A549 (cell line): Measurements from ENCODE around the gene TMEM272. TPM values are rescaled to one million over a fixed set of nuclear protein-coding genes. Genes with fewer than 3 reads are reported as not detected.

Source experiments
- ATAC-seq, 2 experiments: fragments of 200-7000 bp in 1 of 2; fragments of >200 bp in 1 of 2; cut with Nextera tagmentation in 1 of 2; cut with Tn5 transposase in 1 of 2; 3 replicates each; pipeline versions ENCODE4 v1.8.0 to v1.9.1; 2018 to 2020; ENCODE audit warnings: mild to moderate bottlenecking in 1 of 2, moderate library complexity in 1 of 2
- CTCF ChIA-PET: fragments of 300-600 bp; sonication (Branson Sonifier 250); formaldehyde crosslinking; extraction: SDS; loops from one replicate; lab custom pipeline; 2021; ENCODE audit warnings: antibody characterized with exemption, inconsistent platforms; lab: Yijun Ruan, JAX
- POLR2A ChIA-PET: fragments of 350-600 bp; formaldehyde crosslinking; extraction: SDS; loops from one replicate; lab custom pipeline; 2021; ENCODE audit warnings: antibody characterized with exemption, inconsistent platforms; lab: Yijun Ruan, JAX
- DNase-seq, 2 experiments: peaks; one replicate each; pipeline versions ENCODE4 v3.0.0 to v3.0.0-alpha.2; 2011 to 2016; ENCODE audit warnings: low read depth in 1 of 2, low spot score in 1 of 2
- FAIRE-seq: peaks from 2 replicates; lab custom pipeline; 2011; peaks lifted over from hg19 to GRCh38; lab: Jason Lieb, UNC
- H3K27ac ChIP-seq, 2 experiments: fragments of >200 bp; sonication (Bioruptor Twin); formaldehyde crosslinking; 3 replicates each; pipeline ENCODE4 v1.5.1; 2016 to 2017
- H3K4me1 ChIP-seq: fragments of >200 bp; sonication (Bioruptor Twin); formaldehyde crosslinking; 3 replicates; pipeline ENCODE4 v1.6.1; 2016
- H3K4me2 ChIP-seq: fragments of >200 bp; sonication (Bioruptor Twin); formaldehyde crosslinking; 3 replicates; pipeline ENCODE4 v1.6.1; 2016
- H3K4me3 ChIP-seq: fragments of >200 bp; sonication (Bioruptor Twin); formaldehyde crosslinking; 3 replicates; pipeline ENCODE4 v1.5.1; 2016
- H3K9me3 ChIP-seq: fragments of >200 bp; sonication (Bioruptor Twin); formaldehyde crosslinking; 3 replicates; pipeline ENCODE4 v1.6.1; 2016
- BHLHE40 ChIP-seq: IDR thresholded peaks from 2 replicates; pipeline ENCODE4 v1.6.1; 2012; ENCODE audit warnings: low read depth, low read length, inconsistent platforms
- CBX2 ChIP-seq: fragments of 200-600 bp; sonication (generic); IDR thresholded peaks from 2 replicates; pipeline ENCODE4 v1.6.1; 2016; ENCODE audit warnings: low read depth, mild to moderate bottlenecking, borderline replicate concordance
- CHD4 ChIP-seq: fragments of 200-600 bp; sonication (generic); IDR thresholded peaks from 2 replicates; pipeline ENCODE4 v1.6.1; 2016; ENCODE audit warnings: antibody characterized with exemption, mild to moderate bottlenecking, borderline replicate concordance
- EP300 ChIP-seq, 2 experiments: fragments of >200 bp; sonication (Bioruptor Twin); formaldehyde crosslinking; IDR thresholded peaks; 2 replicates in 1 of 2; 3 replicates in 1 of 2; pipeline ENCODE4 v1.6.1; 2016 to 2017
- FOSL2 ChIP-seq, 2 experiments: fragments of 450-650 bp in 1 of 2; fragments of >200 bp in 1 of 2; sonication (Bioruptor Twin) in 1 of 2; formaldehyde crosslinking; IDR thresholded peaks; 2 replicates each; pipeline versions ENCODE4 v1.5.0 to v1.6.1; 2016 to 2020; ENCODE audit warnings: mild to moderate bottlenecking in 1 of 2, moderate library complexity in 1 of 2
- HEYL ChIP-seq: fragments of 250-450 bp; sonication (Bioruptor Pico); IDR thresholded peaks from 2 replicates; pipeline ENCODE4 v1.8.0; 2021; ENCODE audit warnings: mild to moderate bottlenecking, moderate library complexity
- HOXA7 ChIP-seq: fragments of 250-450 bp; sonication (Bioruptor Pico); IDR thresholded peaks from 2 replicates; pipeline ENCODE4 v1.5.0; 2020; ENCODE audit warnings: mild to moderate bottlenecking, moderate library complexity
- JUNB ChIP-seq: fragments of >200 bp; sonication (Bioruptor Twin); formaldehyde crosslinking; IDR thresholded peaks from 2 replicates; pipeline ENCODE4 v1.6.1; 2016
- KDM1A ChIP-seq: fragments of 200-600 bp; sonication (generic); IDR thresholded peaks from 2 replicates; pipeline ENCODE4 v1.6.1; 2016; ENCODE audit warnings: low read depth, mild to moderate bottlenecking
- KDM5A ChIP-seq: fragments of 200-600 bp; sonication (generic); IDR thresholded peaks from 2 replicates; pipeline ENCODE4 v1.6.1; 2016; ENCODE audit warnings: antibody characterized with exemption, mild to moderate bottlenecking
- MAFK ChIP-seq: fragments of 450-650 bp; IDR thresholded peaks from 2 replicates; pipeline ENCODE4 v1.6.1; 2014; ENCODE audit not compliant: partially characterized antibody
- MAZ ChIP-seq: fragments of 150-350 bp; IDR thresholded peaks from 2 replicates; pipeline ENCODE4 v1.6.1; 2014; ENCODE audit warnings: antibody characterized with exemption, low read depth, low read length, borderline replicate concordance
- MYC ChIP-seq: IDR thresholded peaks from 2 replicates; pipeline ENCODE4 v1.6.1; 2012; ENCODE audit warnings: mild to moderate bottlenecking, inconsistent platforms, low read length, improper control_type of control experiment, borderline replicate concordance
- NFE2L2 ChIP-seq: fragments of 150-350 bp; conservative IDR thresholded peaks from 2 replicates; pipeline ENCODE4 v1.6.1; 2014; ENCODE audit warnings: low read length
- POLR2AphosphoS2 ChIP-seq: conservative IDR thresholded peaks from 2 replicates; pipeline ENCODE4 v1.6.1; 2012; ENCODE audit warnings: low read length, improper control_type of control experiment, inconsistent platforms
- RCOR1 ChIP-seq: fragments of 150-350 bp; IDR thresholded peaks from 2 replicates; pipeline ENCODE4 v1.6.1; 2014; ENCODE audit warnings: antibody characterized with exemption, low read length, low read depth
- SREBF2 ChIP-seq: fragments of 450-650 bp; IDR thresholded peaks from 2 replicates; pipeline ENCODE4 v1.6.1; 2014; ENCODE audit warnings: mild to moderate bottlenecking, moderate library complexity
- ZC3H11A ChIP-seq: fragments of 450-650 bp; IDR thresholded peaks from 2 replicates; pipeline ENCODE4 v1.6.1; 2014; ENCODE audit warnings: antibody characterized with exemption, mild to moderate bottlenecking
- WGBS: methylation state at CpG from one replicate; pipeline ENCODE4 v1.1.6; 2017; ENCODE audit errors: missing lambda C conversion rate; 5-methylcytosine and 5-hydroxymethylcytosine counted together
- polyA plus RNA-seq, 4 experiments: library from polyadenylated mRNA; depleted of rRNA in 3 of 4; stranded (reverse); fragments of >200 nt; fragmentation: RNase III in 1 of 4; extraction: RNeasy Plus Mini Kit Qiagen cat#74134 plus additional on column Dnase treatment in 1 of 4; gene quantifications; 2 replicates in 3 of 4; 3 replicates in 1 of 4; pipeline ENCODE4 v1.2.3, GENCODE V29; 2011 to 2017
- TF ChIP-seq, protein P1 (sequence below): IDR thresholded peaks from 2 replicates; pipeline ENCODE4 v1.6.1; 2012; ENCODE audit warnings: low read depth, borderline replicate concordance
- TF ChIP-seq, protein P2 (sequence below): fragments of 250-450 bp; sonication (Bioruptor Pico); IDR thresholded peaks from 2 replicates; pipeline ENCODE4 v1.5.0; 2020; ENCODE audit warnings: low read depth, mild to moderate bottlenecking, moderate library complexity
- TF ChIP-seq, protein P3 (sequence below): IDR thresholded peaks from 2 replicates; pipeline ENCODE4 v1.6.1; 2012

Gene TMEM272
- polyA plus RNA-seq, 2 of the 4 experiments (the other 2 are of a cell fraction), result not detected

DNA sequence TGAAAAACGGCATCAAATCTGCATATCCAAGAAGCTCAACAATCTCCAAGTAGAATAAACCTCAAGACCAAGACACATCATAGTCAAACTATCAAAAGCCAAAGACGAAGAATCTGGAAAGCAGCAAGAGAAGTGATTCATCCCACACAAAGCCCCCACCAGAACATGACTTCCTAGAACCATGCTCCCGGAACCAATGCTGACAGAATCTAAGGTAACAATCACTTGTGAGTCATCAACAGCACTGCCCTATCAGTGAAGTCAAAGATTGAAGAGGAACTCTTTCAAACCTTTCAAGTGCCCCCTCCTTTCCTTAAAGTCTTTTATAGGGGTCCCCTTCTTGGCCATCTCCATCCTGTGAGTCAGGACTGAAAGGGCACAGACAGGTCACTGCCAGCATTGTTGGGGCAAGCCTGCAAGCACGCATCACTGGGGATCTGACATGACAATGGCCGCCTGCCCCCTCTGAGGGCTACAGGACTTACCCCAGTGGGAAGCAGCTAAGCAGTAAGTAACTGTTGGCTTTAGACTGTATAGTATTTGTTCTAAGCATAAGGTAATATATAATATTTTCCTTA, 16.8 kb upstream of the TMEM272 start, which contains the start of gene CCDC70:
CCDC70 (plus strand) TSS at position 247 of the 578 bp plus-strand sequence. CDS start 3,443 bp downstream, outside the sequence.
- ChIA-PET POLR2A (no interaction called here), CTCF (interaction anchor here (0.8 to 2.2 kb wide), 4 partner anchors 14 to 340 kb away, joined by 4 to 5 read pairs (median 4); partner anchors contain the start of gene TMEM272)
- ATAC-seq (no peak), DNase-seq (peak in 1 of 2 experiments; percentile 8), FAIRE-seq (no peak)
- Histone ChIP-seq H3K4me3 (no peak within 1 kb of the TSS), H3K4me1 (peaks cover 16% of the 10 kb centered on the region), H3K9me3 (no peaks in the 10 kb centered on the region), H3K4me2 (no peak within 1 kb of the TSS), H3K27ac (no peak within 1 kb of the TSS)
- TF ChIP-seq ZC3H11A (no peak), JUNB (no peak), HOXA7 (CRISPR knock-in tag) (no peak), SREBF2 (no peak), BHLHE40 (no peak), MAZ (no peak), NFE2L2 (no peak), KDM1A (no peak), RCOR1 (no peak), MYC (no peak), CBX2 (no peak), HEYL (CRISPR knock-in tag) (no peak), CHD4 (no peak), POLR2AphosphoS2 (no peak), KDM5A (no peak), EP300 (IDR thresholded peaks at IDR 0.05) (no peak)
- TF ChIP-seq, protein P1, sequence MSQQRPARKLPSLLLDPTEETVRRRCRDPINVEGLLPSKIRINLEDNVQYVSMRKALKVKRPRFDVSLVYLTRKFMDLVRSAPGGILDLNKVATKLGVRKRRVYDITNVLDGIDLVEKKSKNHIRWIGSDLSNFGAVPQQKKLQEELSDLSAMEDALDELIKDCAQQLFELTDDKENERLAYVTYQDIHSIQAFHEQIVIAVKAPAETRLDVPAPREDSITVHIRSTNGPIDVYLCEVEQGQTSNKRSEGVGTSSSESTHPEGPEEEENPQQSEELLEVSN, result no peak
- TF ChIP-seq, protein P2, sequence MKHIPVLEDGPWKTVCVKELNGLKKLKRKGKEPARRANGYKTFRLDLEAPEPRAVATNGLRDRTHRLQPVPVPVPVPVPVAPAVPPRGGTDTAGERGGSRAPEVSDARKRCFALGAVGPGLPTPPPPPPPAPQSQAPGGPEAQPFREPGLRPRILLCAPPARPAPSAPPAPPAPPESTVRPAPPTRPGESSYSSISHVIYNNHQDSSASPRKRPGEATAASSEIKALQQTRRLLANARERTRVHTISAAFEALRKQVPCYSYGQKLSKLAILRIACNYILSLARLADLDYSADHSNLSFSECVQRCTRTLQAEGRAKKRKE (CRISPR knock-in tag), result no peak
- TF ChIP-seq, protein P3, sequence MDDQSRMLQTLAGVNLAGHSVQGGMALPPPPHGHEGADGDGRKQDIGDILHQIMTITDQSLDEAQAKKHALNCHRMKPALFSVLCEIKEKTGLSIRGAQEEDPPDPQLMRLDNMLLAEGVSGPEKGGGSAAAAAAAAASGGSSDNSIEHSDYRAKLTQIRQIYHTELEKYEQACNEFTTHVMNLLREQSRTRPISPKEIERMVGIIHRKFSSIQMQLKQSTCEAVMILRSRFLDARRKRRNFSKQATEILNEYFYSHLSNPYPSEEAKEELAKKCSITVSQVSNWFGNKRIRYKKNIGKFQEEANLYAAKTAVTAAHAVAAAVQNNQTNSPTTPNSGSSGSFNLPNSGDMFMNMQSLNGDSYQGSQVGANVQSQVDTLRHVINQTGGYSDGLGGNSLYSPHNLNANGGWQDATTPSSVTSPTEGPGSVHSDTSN, result no peak
- 56% methylated on average over 4 of the region's 5 CpGs for WGBS

DNA sequence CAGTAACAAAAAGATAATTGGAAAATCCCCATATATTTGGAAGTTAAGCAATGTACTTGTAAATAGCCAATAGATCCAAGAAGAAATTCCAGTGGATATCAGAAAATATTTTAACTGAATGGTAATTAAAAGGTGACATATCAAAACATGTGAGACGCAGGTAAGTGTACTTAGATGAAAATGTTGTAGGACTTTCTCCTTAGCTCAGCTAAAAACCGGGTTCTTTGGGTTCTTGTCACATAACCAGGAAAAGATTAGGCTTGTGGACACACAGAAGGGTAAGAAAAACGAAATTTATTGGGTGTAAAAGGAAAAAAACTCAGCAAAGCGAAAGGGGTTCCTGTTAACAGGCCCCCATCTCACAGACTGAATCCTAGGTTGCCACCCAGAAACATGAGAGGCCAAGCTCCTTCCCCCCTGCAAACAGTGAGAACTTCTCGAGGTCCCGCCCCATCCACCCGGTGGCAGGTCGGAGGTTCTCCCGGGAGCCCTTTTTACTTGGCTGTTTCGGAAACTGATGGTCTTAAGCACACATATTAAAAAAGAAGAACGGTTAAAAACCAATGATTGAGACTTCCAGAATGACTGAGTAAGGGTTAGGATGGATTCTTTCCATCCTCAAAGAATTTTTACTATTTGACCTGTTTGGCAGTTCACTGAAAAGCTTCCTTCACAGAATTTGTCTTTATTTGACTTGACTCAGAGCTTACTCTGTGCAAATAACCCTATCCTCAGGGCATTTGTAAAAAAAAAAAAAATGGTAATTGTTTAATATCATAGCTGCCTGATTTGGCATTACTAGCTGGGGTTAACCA, 13.7 kb upstream of the TMEM272 start:
- H3K9me3 ChIP-seq, result peaks cover 3% of the 10 kb centered on the region; the same call in 1 of the 3 replicates
- peaks cover 16% of the 10 kb centered on the region for H3K4me1 ChIP-seq
- POLR2A ChIA-PET, result no interaction called here
- 0 out of 3 replicates have a peak overlapping the region, but pooled peaks have one; percentile 8 for H3K4me3 ChIP-seq
- no peak for FAIRE-seq
- H3K27ac ChIP-seq, result peak overlapping the region in 1 of 2 experiments; percentile 64; a peak in 3 of 6 replicates
- 7% methylated on average over 11 of the region's 11 CpGs for WGBS
- peak overlapping the region; percentile 70 for H3K4me2 ChIP-seq
- TF ChIP-seq JUNB (peak; percentile 41; the same call in 1 of the 2 replicates), FOSL2 (IDR thresholded peaks at IDR 0.05) (no peak), FOSL2 (CRISPR knock-in tag; IDR thresholded peaks at IDR 0.05) (peak; percentile 67), KDM1A (no peak), MAFK (peak; percentile 51)
- peak; percentile 14 to 31 for DNase-seq
- peak; percentile 78 to 88 for ATAC-seq
- CTCF ChIA-PET, result interaction anchor here (0.6 to 2.2 kb wide), 3 partner anchors 14 to 301 kb away, joined by 3 to 8 read pairs (median 3); partner anchors contain the start of genes NEK3 and TMEM272
